ENCODE measurements around the gene AKR7A2. TPM values are rescaled to one million over a fixed set of nuclear protein-coding genes. Genes with fewer than 3 reads are reported as not detected.

The AKR7A2 gene
- polyA plus RNA-seq, 3 donors = 19.5 to 117 (median 89.3) TPM

DNA sequence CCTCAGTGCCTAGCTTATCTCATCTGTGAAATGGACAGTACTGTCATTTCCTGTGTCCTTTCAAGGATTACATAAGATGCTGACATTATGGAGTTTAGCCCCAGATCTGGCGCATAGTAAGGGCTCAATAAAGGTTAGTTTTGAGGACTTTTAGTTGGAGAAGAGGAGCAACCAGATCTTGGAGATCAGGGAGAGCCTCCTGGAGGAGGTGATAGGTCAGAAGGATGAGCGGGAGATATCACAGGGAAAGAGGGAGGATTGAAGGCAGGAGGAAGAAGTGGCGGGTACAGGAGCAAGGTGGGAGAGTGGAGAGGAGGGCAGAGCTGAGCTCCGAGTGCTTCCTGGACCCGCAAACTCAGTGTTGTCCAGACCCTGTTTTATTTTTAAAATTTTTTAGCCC, 17.7 kb upstream of the AKR7A2 start:
- Mint-ChIP-seq H3K4me3 (no peak overlapping the region), H3K27ac (peak overlapping the region in 1 of 7 donors; percentile 17), H3K36me3 (peaks cover 38 to 65% of the 10 kb centered on the region in 2 donors), H3K4me1 (no peaks in the 10 kb centered on the region), H3K9me3 (no peaks in the 10 kb centered on the region), H3K27me3 (ENCODE audit: low read depth in 3 of 3) (peaks cover 0 to 1% (median 0%) of the 10 kb centered on the region in 3 donors)
- TF ChIP-seq, protein P1, sequence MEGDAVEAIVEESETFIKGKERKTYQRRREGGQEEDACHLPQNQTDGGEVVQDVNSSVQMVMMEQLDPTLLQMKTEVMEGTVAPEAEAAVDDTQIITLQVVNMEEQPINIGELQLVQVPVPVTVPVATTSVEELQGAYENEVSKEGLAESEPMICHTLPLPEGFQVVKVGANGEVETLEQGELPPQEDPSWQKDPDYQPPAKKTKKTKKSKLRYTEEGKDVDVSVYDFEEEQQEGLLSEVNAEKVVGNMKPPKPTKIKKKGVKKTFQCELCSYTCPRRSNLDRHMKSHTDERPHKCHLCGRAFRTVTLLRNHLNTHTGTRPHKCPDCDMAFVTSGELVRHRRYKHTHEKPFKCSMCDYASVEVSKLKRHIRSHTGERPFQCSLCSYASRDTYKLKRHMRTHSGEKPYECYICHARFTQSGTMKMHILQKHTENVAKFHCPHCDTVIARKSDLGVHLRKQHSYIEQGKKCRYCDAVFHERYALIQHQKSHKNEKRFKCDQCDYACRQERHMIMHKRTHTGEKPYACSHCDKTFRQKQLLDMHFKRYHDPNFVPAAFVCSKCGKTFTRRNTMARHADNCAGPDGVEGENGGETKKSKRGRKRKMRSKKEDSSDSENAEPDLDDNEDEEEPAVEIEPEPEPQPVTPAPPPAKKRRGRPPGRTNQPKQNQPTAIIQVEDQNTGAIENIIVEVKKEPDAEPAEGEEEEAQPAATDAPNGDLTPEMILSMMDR (IDR thresholded peaks at IDR 0.05) = no peak
- Histone ChIP-seq H3K4me3 (replicated peaks in 1 of 3; ENCODE audit: low read depth in 2 of 3, low read length in 3 of 3) (no peak overlapping the region), H3K79me2 (ENCODE audit: insufficient read depth, low read length) (no peaks in the 10 kb centered on the region), H3K4me2 (replicated peaks; ENCODE audit: extremely low read depth, low read length, poor library complexity, severe bottlenecking) (no peak overlapping the region), H3K27me3 (ENCODE audit: control insufficient read depth in 2 of 2, insufficient read depth in 2 of 2, low read length in 2 of 2) (no peaks in the 10 kb centered on the region), H2AFZ (ENCODE audit: insufficient read depth, low read depth, low read length, poor library complexity, severe bottlenecking) (no peak overlapping the region), H3K9ac (ENCODE audit: insufficient read depth, low read length, poor library complexity, severe bottlenecking) (no peak overlapping the region), H3K27ac (ENCODE audit: low read depth in 1 of 2, low read length in 2 of 2) (peak overlapping the region in 1 of 2 donors; percentile 32), H3K36me3 (replicated peaks in 1 of 2; ENCODE audit: control insufficient read depth in 1 of 2, insufficient read depth in 2 of 2, low read length in 2 of 2) (peaks cover 48 to 72% of the 10 kb centered on the region in 2 donors), H4K20me1 (ENCODE audit: insufficient read depth, low read length) (peaks cover 7% of the 10 kb centered on the region), H3K4me1 (ENCODE audit: control insufficient read depth in 1 of 2, insufficient read depth in 2 of 2, low read length in 2 of 2) (peaks cover 0 to 7% of the 10 kb centered on the region in 2 donors), H3K9me3 (replicated peaks in 1 of 2; ENCODE audit: control insufficient read depth in 1 of 2, insufficient read depth in 1 of 2, low read length in 2 of 2) (no peaks in the 10 kb centered on the region)
- WGBS (ENCODE audit: insufficient coverage) = 100% methylated on average over 2 of the region's 5 CpGs
- no peak for DNase-seq
- intact Hi-C loops (cut with micrococcal nuclease) = no loop called here

DNA sequence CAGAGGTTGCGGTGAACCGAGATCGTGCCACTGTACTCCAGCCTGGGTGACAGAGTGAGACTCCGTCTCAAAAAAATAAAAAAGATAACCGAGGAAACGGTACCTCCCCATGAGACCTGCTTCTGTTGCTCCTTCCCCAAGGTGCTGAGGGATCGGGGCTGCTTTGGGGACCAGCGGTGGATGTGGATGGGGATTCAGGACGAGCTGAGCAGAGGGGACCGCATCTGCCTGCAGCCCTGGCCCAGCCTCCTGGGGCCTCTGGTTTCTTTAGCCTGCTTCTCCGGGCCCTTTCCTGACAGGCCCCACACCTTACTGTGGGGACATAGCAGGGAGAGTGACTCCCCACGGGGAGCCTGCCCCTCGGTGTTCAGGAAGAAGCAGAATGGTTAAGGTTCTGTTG, 17.2 kb upstream of the AKR7A2 start:
- no peak for DNase-seq
- TF ChIP-seq, protein P1 (IDR thresholded peaks at IDR 0.05) = no peak
- H3K4me1 Mint-ChIP-seq = no peaks in the 10 kb centered on the region
- H3K9me3 Mint-ChIP-seq = no peaks in the 10 kb centered on the region
- Histone ChIP-seq H3K9ac (ENCODE audit: insufficient read depth, low read length, poor library complexity, severe bottlenecking) (no peak overlapping the region), H3K27me3 (ENCODE audit: control insufficient read depth in 2 of 2, insufficient read depth in 2 of 2, low read length in 2 of 2) (no peaks in the 10 kb centered on the region), H3K27ac (ENCODE audit: low read depth in 1 of 2, low read length in 2 of 2) (peak overlapping the region in 1 of 2 donors; percentile 32), H3K4me3 (replicated peaks in 1 of 3; ENCODE audit: low read depth in 2 of 3, low read length in 3 of 3) (no peak overlapping the region), H3K4me2 (replicated peaks; ENCODE audit: extremely low read depth, low read length, poor library complexity, severe bottlenecking) (no peak overlapping the region), H4K20me1 (ENCODE audit: insufficient read depth, low read length) (peaks cover 7% of the 10 kb centered on the region), H3K9me3 (replicated peaks in 1 of 2; ENCODE audit: control insufficient read depth in 1 of 2, insufficient read depth in 1 of 2, low read length in 2 of 2) (no peaks in the 10 kb centered on the region), H3K4me1 (ENCODE audit: control insufficient read depth in 1 of 2, insufficient read depth in 2 of 2, low read length in 2 of 2) (peaks cover 0 to 7% of the 10 kb centered on the region in 2 donors), H2AFZ (ENCODE audit: insufficient read depth, low read depth, low read length, poor library complexity, severe bottlenecking) (no peak overlapping the region), H3K36me3 (replicated peaks in 1 of 2; ENCODE audit: control insufficient read depth in 1 of 2, insufficient read depth in 2 of 2, low read length in 2 of 2) (peaks cover 52 to 77% of the 10 kb centered on the region in 2 donors), H3K79me2 (ENCODE audit: insufficient read depth, low read length) (no peaks in the 10 kb centered on the region)
- peaks cover 41 to 69% of the 10 kb centered on the region in 2 donors for H3K36me3 Mint-ChIP-seq
- intact Hi-C loops (cut with micrococcal nuclease) = no loop called here
- peaks cover 0 to 1% (median 0%) of the 10 kb centered on the region in 3 donors for H3K27me3 Mint-ChIP-seq (ENCODE audit: low read depth in 3 of 3)
- H3K4me3 Mint-ChIP-seq = no peak overlapping the region
- H3K27ac Mint-ChIP-seq = no peak overlapping the region
- 98% methylated on average over 8 of the region's 13 CpGs for WGBS (ENCODE audit: insufficient coverage)
